Heart right ventricle (tissue), 16 donors: ENCODE results near the gene LST1. TPM values are rescaled to one million over a fixed set of nuclear protein-coding genes. Genes with fewer than 3 reads are reported as not detected.

Experiments used
- ATAC-seq, 8 donors: fragments of 200-7000 bp; cut with Tn5 transposase; one replicate each; pipeline ENCODE4 v1.9.1; 2020; ENCODE audit warnings: mild to moderate bottlenecking in 8 of 8, moderate library complexity in 8 of 8, moderate number of reproducible peaks in 1 of 8
- DNase-seq, 2 donors: peaks; one replicate each; pipeline ENCODE4 v3.0.0-alpha.2; 2020
- H3K27ac ChIP-seq, 10 donors: fragments of 200-600 bp; sonication (generic) in 2 of 10; one replicate each; pipeline versions ENCODE4 v1.5.0 to v1.8.0; 2020 to 2022; ENCODE audit warnings: mild to moderate bottlenecking in 3 of 10
- H3K27me3 ChIP-seq, 7 donors: fragments of 200-600 bp; one replicate each; pipeline ENCODE4 v1.8.0; 2021 to 2022; ENCODE audit warnings: mild to moderate bottlenecking in 2 of 7
- H3K36me3 ChIP-seq, 9 donors: fragments of 200-600 bp; sonication (generic) in 1 of 9; one replicate each; pipeline versions ENCODE4 v1.5.0 to v1.8.0; 2020 to 2022; ENCODE audit warnings: mild to moderate bottlenecking in 2 of 9
- H3K4me1 ChIP-seq, 9 donors: fragments of 200-600 bp; sonication (generic) in 1 of 9; one replicate each; pipeline versions ENCODE4 v1.5.0 to v1.8.0; 2020 to 2022; ENCODE audit warnings: mild to moderate bottlenecking in 4 of 9
- H3K4me3 ChIP-seq, 10 donors: fragments of 200-600 bp; sonication (generic) in 2 of 10; one replicate each; pipeline versions ENCODE4 v1.5.0 to v1.8.0; 2020 to 2022; ENCODE audit warnings: mild to moderate bottlenecking in 7 of 10, moderate library complexity in 2 of 10
- H3K9me3 ChIP-seq, 11 donors: fragments of 200-600 bp in 10 of 11; sonication (generic) in 2 of 11; one replicate each; pipeline versions ENCODE4 v1.5.0 to v1.8.0; 2013 to 2022; ENCODE audit warnings: mild to moderate bottlenecking in 2 of 11, control low read depth in 1 of 11, moderate library complexity in 1 of 11
- WGBS, 2 donors: extraction: QIAGEN DNeasy Blood & Tissue Kit; methylation state at CpG; one replicate each; pipeline ENCODE4 v1.1.7; 2013; ENCODE audit warnings: inconsistent platforms in 1 of 2; 5-methylcytosine and 5-hydroxymethylcytosine counted together
- intact Hi-C, 10 donors: fragments of 100-400 bp; cut with DNase I; formaldehyde crosslinking; loops; one replicate each; pipeline versions ENCODE4 v1.11.1 to v1.14.2; 2022
- polyA plus RNA-seq, 2 donors: library from polyadenylated mRNA; stranded (reverse); fragments of 200-250 nt; gene quantifications; one replicate each; pipeline ENCODE4 v1.2.3, GENCODE V29; 2013
- total RNA-seq, 10 donors: library from RNA; stranded (reverse); fragmentation: NEBNext Ultra II Directional in 3 of 10; extraction: Animal tissue kit (Norgen Biotek cat#: 25700) in 3 of 10; gene quantifications; one replicate each; pipeline versions ENCODE4 v1.2.1 to v1.2.4, GENCODE V29; 2021 to 2023
- TF ChIP-seq, protein P1 (sequence below), 9 donors: fragments of 200-600 bp; sonication (generic) in 2 of 9; IDR thresholded peaks; one replicate each; pipeline versions ENCODE4 v1.5.0 to v1.8.0; 2021 to 2022; ENCODE audit warnings: antibody characterized with exemption in 9 of 9, mild to moderate bottlenecking in 5 of 9, moderate library complexity in 1 of 9
- donor health status: Arrhythmogenic right ventricular cardiomyopathy.
- donor health status: ischemic (EF 13 %, LVEDD 7.1; RV severe dilation, severe dysfunction).
- donor health status: healthy with polysubstance abuse.
- donor health status: DM: no; HTN: yes; CAD: no.
- donor health status: DM: no; HTN: no; CAD: no.
- donor health status: ischemic (EF 25% LVEDD 6.9; RV normal size, moderate dysfunction).
- donor health status: ischemic (EF 25% LVEDD 5.7; RV mildly dilated, moderate dysfunction).
- donor health status: healthy.
- donor health status: DM: yes; HTN: yes; CAD: no.
- donor health status: Ischemic cardiomyopathy.
- donor health status: ischemic (EF 35%, LVEDD 5.7; RV mildly dilated, moderate dysfunction).
- donor health status: nonischemic (EF 11% LVEDD 7.7; RV severe dilation, severe dysfunction).
- donor health status: DM: yes; HTN: yes; CAD: no.
- donor health status: PGD.
- donor health status: ischemic (EF 29% LVEDD 5.4; RV normal size, mild dysfunction).
- donor health status: nonischemic (EF 23%, LVEDD 6.1; RV moderate dilation, normal function).

Gene LST1
- total and polyA plus RNA-seq, 12 donors = 2.6 to 35.6 (median 5.1) TPM

DNA sequence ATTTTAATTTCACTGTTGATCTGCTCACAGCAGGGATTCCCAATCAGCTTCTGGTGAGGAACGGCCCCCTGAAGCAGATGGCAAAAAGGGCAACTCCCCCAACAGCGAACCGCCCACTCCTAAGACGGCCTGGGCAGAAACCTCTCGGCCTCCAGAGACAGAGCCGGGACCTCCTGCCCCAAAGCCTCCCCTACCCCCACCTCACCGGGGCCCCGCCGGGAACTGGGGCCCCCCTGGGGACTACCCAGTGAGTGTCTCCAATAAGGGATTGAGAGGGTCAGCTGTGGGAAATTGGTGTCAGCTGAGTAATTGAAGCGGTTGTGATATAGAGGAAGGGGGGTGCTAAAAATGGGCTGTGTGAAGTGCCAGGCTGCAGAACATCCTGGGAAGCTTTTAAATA lies 40.9 kb downstream of the LST1 start:
- no peak for ATAC-seq
- intact Hi-C loops = no loop called here
- peaks cover 17 to 98% (median 84%) of the 10 kb centered on the region in 9 donors for H3K36me3 ChIP-seq
- peaks cover 0 to 10% (median 8%) of the 10 kb centered on the region in 9 donors for H3K4me1 ChIP-seq
- H3K27ac ChIP-seq = no peak overlapping the region
- 83 to 85% methylated on average over 10 of the region's 10 CpGs for WGBS, 2 donors
- H3K9me3 ChIP-seq = no peaks in the 10 kb centered on the region
- H3K27me3 ChIP-seq = no peaks in the 10 kb centered on the region
- TF ChIP-seq, protein P1, sequence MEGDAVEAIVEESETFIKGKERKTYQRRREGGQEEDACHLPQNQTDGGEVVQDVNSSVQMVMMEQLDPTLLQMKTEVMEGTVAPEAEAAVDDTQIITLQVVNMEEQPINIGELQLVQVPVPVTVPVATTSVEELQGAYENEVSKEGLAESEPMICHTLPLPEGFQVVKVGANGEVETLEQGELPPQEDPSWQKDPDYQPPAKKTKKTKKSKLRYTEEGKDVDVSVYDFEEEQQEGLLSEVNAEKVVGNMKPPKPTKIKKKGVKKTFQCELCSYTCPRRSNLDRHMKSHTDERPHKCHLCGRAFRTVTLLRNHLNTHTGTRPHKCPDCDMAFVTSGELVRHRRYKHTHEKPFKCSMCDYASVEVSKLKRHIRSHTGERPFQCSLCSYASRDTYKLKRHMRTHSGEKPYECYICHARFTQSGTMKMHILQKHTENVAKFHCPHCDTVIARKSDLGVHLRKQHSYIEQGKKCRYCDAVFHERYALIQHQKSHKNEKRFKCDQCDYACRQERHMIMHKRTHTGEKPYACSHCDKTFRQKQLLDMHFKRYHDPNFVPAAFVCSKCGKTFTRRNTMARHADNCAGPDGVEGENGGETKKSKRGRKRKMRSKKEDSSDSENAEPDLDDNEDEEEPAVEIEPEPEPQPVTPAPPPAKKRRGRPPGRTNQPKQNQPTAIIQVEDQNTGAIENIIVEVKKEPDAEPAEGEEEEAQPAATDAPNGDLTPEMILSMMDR (IDR thresholded peaks at IDR 0.05) = no peak
- DNase-seq = no peak
- no peak overlapping the region for H3K4me3 ChIP-seq

DNA sequence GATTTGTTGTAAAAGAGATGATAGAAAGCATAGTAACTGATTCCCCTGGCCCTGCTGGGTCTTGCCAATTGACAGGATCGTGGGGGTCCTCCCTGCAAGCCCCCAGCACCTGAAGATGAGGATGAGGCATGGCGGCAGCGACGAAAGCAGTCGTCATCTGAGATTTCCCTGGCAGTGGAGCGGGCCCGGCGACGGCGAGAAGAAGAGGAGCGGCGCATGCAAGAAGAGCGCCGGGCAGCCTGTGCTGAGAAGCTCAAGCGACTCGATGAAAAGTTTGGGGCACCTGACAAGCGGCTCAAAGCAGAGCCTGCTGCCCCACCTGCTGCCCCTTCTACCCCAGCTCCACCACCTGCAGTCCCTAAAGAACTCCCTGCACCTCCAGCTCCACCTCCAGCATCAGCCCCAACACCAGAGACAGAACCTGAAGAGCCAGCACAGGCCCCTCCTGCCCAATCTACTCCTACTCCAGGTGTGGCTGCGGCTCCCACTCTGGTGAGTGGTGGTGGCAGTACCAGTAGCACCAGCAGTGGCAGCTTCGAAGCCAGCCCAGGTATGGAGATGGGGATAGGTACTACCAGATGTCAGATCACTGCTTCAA lies 41.7 kb downstream of the LST1 start:
- Histone ChIP-seq H3K9me3 (no peaks in the 10 kb centered on the region), H3K36me3 (peaks cover 17 to 100% (median 90%) of the 10 kb centered on the region in 9 donors), H3K27ac (no peak overlapping the region), H3K4me3 (no peak overlapping the region), H3K4me1 (peaks cover 0 to 2% (median under 1%) of the 10 kb centered on the region in 9 donors), H3K27me3 (no peaks in the 10 kb centered on the region)
- intact Hi-C loops = no loop called here
- ATAC-seq (no peak), DNase-seq (no peak)
- WGBS, 2 donors = 96% methylated on average over 19 of the region's 19 CpGs
- TF ChIP-seq, protein P1 (IDR thresholded peaks at IDR 0.05) = no peak

DNA sequence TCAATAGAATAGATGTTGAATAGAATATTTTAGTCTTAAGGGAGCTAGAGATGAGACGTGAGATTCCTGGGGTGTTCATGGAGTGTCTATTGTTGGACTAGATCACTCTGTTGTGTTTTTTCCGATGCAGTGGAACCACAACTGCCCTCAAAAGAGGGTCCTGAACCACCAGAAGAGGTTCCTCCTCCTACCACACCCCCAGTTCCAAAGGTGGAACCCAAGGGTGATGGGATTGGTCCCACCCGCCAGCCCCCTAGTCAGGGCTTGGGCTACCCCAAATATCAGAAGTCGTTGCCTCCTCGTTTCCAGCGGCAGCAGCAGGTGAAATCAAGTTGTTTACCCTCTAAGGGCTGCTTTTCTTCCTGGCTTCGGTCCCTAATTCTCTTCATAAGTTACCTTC lies 42.9 kb downstream of the LST1 start:
- WGBS, 2 donors = 87 to 88% methylated on average over 7 of the region's 7 CpGs
- intact Hi-C loops = no loop called here
- H3K27ac ChIP-seq = no peak overlapping the region

DNA sequence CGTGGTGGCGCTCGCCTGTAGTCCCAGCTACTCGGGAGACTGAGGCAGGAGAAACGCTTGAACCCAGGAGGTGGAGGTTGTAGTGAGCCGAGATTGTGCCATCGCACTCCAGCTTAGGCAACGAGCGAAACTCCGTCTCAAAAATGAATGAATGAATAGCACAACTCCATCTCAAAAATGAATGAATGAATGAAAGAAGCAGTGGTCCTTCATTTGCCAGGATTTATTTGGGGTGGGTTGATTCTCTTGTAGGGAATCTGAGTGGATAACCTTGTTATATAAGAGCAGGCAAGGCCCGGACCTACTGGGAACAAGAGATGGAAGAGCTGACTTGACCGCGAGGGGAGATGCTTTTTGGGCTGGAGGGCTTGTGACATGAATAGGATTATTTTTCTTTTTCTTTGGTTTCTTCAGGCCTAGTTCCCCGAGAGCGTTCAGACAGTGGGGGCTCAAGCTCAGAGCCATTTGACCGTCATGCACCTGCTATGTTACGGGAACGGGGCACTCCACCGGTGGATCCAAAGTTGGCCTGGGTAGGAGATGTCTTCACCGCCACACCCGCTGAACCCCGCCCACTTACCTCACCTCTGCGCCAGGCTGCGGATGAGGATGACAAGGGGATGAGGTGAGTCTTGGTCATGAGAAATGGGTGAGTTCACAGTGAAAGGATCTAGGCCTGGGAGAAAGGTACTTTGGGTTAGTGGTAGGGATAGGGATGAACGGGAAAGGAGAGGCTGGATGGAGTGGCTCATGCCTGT lies 44.3 kb downstream of the LST1 start:
- no peaks in the 10 kb centered on the region for H3K9me3 ChIP-seq
- 92 to 95% methylated on average over 25 of the region's 25 CpGs for WGBS, 2 donors
- no peaks in the 10 kb centered on the region for H3K4me1 ChIP-seq
- ATAC-seq (no peak), DNase-seq (no peak)
- H3K27me3 ChIP-seq = no peaks in the 10 kb centered on the region
- no peak overlapping the region for H3K4me3 ChIP-seq
- peaks cover 11 to 100% (median 88%) of the 10 kb centered on the region in 9 donors for H3K36me3 ChIP-seq
- no peak overlapping the region for H3K27ac ChIP-seq
- TF ChIP-seq, protein P1 (IDR thresholded peaks at IDR 0.05) = no peak
- intact Hi-C loops = no loop called here

More for the DNA sequence above, 42.9 kb downstream of the LST1 start:
- no peaks in the 10 kb centered on the region for H3K27me3 ChIP-seq
- no peak overlapping the region for H3K4me3 ChIP-seq
- TF ChIP-seq, protein P1 (IDR thresholded peaks at IDR 0.05) = no peak
- H3K4me1 ChIP-seq = no peaks in the 10 kb centered on the region
- peaks cover 17 to 100% (median 90%) of the 10 kb centered on the region in 9 donors for H3K36me3 ChIP-seq
- DNase-seq (no peak), ATAC-seq (no peak)
- no peaks in the 10 kb centered on the region for H3K9me3 ChIP-seq
